Gastrocnemius medialis (tissue), 4 donors: Measurements from ENCODE around the gene GINS1.
"Not testable (repeated sequence)": the region's sequence is repeated elsewhere in the genome, so short reads cannot be mapped to it uniquely, and the experiment has no call there.

ENCODE experiments used
- CTCF ChIP-seq, 5 experiments: fragments of 450-650 bp in 3 of 5; fragments of 200-600 bp in 2 of 5; sonication (generic) in 2 of 5; IDR thresholded peaks in 4 of 5; conservative IDR thresholded peaks in 1 of 5; 1 replicate in 4 of 5; 2 replicates in 1 of 5; pipeline ENCODE4 v1.5.1; 2016 to 2019; ENCODE audit warnings: antibody characterized with exemption in 5 of 5, mild to moderate bottlenecking in 3 of 5, moderate library complexity in 3 of 5
- POLR2A ChIP-seq, 2 donors: fragments of 450-650 bp; IDR thresholded peaks; one replicate each; pipeline ENCODE4 v1.6.1; 2017; ENCODE audit warnings: antibody characterized with exemption in 2 of 2, mild to moderate bottlenecking in 2 of 2, moderate library complexity in 2 of 2

GRCh38 chr20:25473297-25473696, 65.8 kb downstream of the GINS1 start:
- not testable (repeated sequence) for TF ChIP-seq CTCF (IDR thresholded peaks at IDR 0.05 in 4 of 5, conservative IDR thresholded peaks at IDR 0.05 in 1 of 5); POLR2A (IDR thresholded peaks at IDR 0.05)
